HepG2 (cell line): ENCODE data around the gene EDC3. TPM values are rescaled to one million over a fixed set of nuclear protein-coding genes. Genes with fewer than 3 reads are reported as not detected.

Experiments used
- ATF2 ChIP-seq: sonication (generic); formaldehyde crosslinking; IDR thresholded peaks from 2 replicates; pipeline ENCODE4 v1.4.0; 2020; ENCODE audit warnings: missing genetic modification reagents
- CHD2 ChIP-seq: IDR thresholded peaks from 2 replicates; pipeline ENCODE4 v1.6.1; 2011; ENCODE audit warnings: low read depth, low read length, improper control_type of control experiment
- FOXK1 ChIP-seq: sonication (generic); formaldehyde crosslinking; IDR thresholded peaks from 2 replicates; pipeline ENCODE4 v1.4.0; 2020; ENCODE audit warnings: low read depth, missing genetic modification reagents, borderline replicate concordance
- NCOA5 ChIP-seq: sonication (generic); formaldehyde crosslinking; IDR thresholded peaks from 2 replicates; pipeline ENCODE4 v1.4.0; 2020; ENCODE audit warnings: missing genetic modification reagents
- NFIC ChIP-seq: IDR thresholded peaks from 2 replicates; pipeline ENCODE4 v1.6.1; 2012; ENCODE audit warnings: mild to moderate bottlenecking, low read length, inconsistent platforms
- POGZ ChIP-seq: sonication (generic); formaldehyde crosslinking; IDR thresholded peaks from 2 replicates; pipeline ENCODE4 v1.4.0; 2020; ENCODE audit warnings: mild to moderate bottlenecking, missing genetic modification reagents
- PPARG ChIP-seq: conservative IDR thresholded peaks from 2 replicates; pipeline ENCODE4 v1.6.1; 2016; ENCODE audit warnings: missing biosample characterization, missing genetic modification reagents
- SAP130 ChIP-seq: IDR thresholded peaks from 2 replicates; pipeline ENCODE4 v1.6.1; 2016; ENCODE audit warnings: low read depth
- SATB2 ChIP-seq: sonication (generic); formaldehyde crosslinking; IDR thresholded peaks from 2 replicates; pipeline ENCODE4 v1.5.0; 2020; ENCODE audit warnings: missing genetic modification reagents
- TEAD3 ChIP-seq: optimal IDR thresholded peaks from 2 replicates; pipeline ENCODE3; 2016; ENCODE audit warnings: borderline replicate concordance
- TFAP4 ChIP-seq: sonication (generic); IDR thresholded peaks from 2 replicates; pipeline ENCODE4 v1.6.1; 2016; ENCODE audit warnings: low read depth, borderline replicate concordance
- UBTF ChIP-seq: sonication (generic); formaldehyde crosslinking; IDR thresholded peaks from 2 replicates; pipeline ENCODE4 v1.4.0; 2020; ENCODE audit warnings: mild to moderate bottlenecking, missing genetic modification reagents
- ZFP36 ChIP-seq: fragments of 150-350 bp; IDR thresholded peaks from 2 replicates; pipeline ENCODE4 v1.6.1; 2018; ENCODE audit warnings: borderline replicate concordance, low read length, low read depth; ENCODE audit not compliant: partially characterized antibody
- ZFP36L1 ChIP-seq: sonication (generic); formaldehyde crosslinking; IDR thresholded peaks from 2 replicates; pipeline ENCODE4 v1.8.0; 2022; ENCODE audit warnings: mild to moderate bottlenecking, missing genetic modification reagents, moderate library complexity
- ZFP37 ChIP-seq: sonication (generic); formaldehyde crosslinking; IDR thresholded peaks from 2 replicates; pipeline ENCODE4 v1.4.0; 2020; ENCODE audit warnings: missing genetic modification reagents, borderline replicate concordance
- ZNF335 ChIP-seq: sonication (generic); formaldehyde crosslinking; IDR thresholded peaks from 2 replicates; pipeline ENCODE4 v1.4.0; 2020; ENCODE audit warnings: missing genetic modification reagents
- polyA plus RNA-seq, 8 experiments: library from polyadenylated mRNA; depleted of rRNA in 3 of 8; stranded (reverse) in 7 of 8; unstranded in 1 of 8; fragments of >200 nt; fragmentation: Illumina TruSeq in 4 of 8; extraction: Trizol in 4 of 8; gene quantifications; 2 replicates each; pipeline versions ENCODE4 v1.2.1 to v1.2.3, GENCODE V29; 2011 to 2016; ENCODE audit warnings: low read depth in 4 of 8, missing spikeins in 1 of 8, mixed read lengths in 1 of 8; ENCODE audit not compliant: insufficient read depth in 1 of 8
- total RNA-seq, 5 experiments: library from RNA; depleted of rRNA; stranded (reverse); fragments of >200 nt; fragmentation: Illumina TruSeq; extraction: Trizol; gene quantifications; 2 replicates each; pipeline ENCODE4 v1.2.3, GENCODE V29; 2016; ENCODE audit warnings: low read depth in 1 of 5
- TF ChIP-seq, protein P1 (sequence below): sonication (generic); formaldehyde crosslinking; IDR thresholded peaks from 2 replicates; pipeline ENCODE4 v1.5.0; 2020; ENCODE audit warnings: missing genetic modification reagents, mild to moderate bottlenecking, borderline replicate concordance
- TF ChIP-seq, protein P2 (sequence below): sonication (generic); formaldehyde crosslinking; IDR thresholded peaks from 2 replicates; pipeline ENCODE4 v1.9.0; 2022; ENCODE audit warnings: low read depth, missing genetic modification reagents
- TF ChIP-seq, protein P3 (sequence below): sonication (generic); formaldehyde crosslinking; conservative IDR thresholded peaks from 2 replicates; pipeline ENCODE4 v1.4.0; 2020; ENCODE audit warnings: missing genetic modification reagents
- TF ChIP-seq, protein P4 (sequence below): IDR thresholded peaks from 2 replicates; pipeline ENCODE4 v1.6.1; 2016; ENCODE audit warnings: low read depth, control low read depth

Gene EDC3
- total and polyA plus RNA-seq, 2 of the 13 experiments (the other 11 are each of a cell fraction or from before 2014, with no cell fraction given) = 17.4 to 32.0 TPM

DNA sequence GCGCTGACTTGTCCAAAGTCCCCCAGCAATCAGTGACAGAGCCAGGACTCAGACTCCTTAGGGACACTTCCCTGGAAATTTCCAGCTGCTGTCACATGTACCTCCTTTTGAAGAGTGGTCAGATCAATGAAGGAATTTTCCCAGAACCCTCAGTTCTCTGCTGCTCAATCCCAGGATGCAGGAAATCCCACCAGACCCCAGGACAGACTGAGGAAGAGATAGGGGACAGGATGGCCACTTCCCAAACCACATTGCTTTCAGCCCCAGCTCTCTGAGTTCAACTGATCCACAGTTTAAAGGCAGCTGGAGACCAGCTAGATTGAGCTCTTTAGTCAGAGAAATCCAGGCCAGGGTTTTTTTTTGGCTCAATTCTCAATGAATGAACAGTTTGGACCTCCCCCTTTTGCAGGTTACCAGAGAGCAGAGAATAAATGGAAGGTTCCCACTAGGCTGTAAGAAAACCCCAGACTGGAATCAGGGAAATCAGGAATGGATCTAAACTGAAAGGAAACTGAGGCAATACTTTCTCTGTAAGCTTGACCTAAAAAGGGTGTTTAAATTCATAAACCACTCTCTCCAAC, 28.0 kb upstream of the EDC3 start (continued):
- TF ChIP-seq ZFP37 (CRISPR knock-in tag) = no peak
- peak; percentile 43 for TF ChIP-seq TEAD3
- TF ChIP-seq NCOA5 (CRISPR knock-in tag) = no peak
- TF ChIP-seq NFIC = peak; percentile 77
- TF ChIP-seq ZNF335 (CRISPR knock-in tag) = 0 out of 2 replicates have a peak, but pooled peaks have one; percentile 18
- TF ChIP-seq ZFP36L1 = no peak
- TF ChIP-seq PPARG (CRISPR knock-in tag) = no peak
- TF ChIP-seq TFAP4 = peak; percentile 47; the same call in 1 of the 2 replicates
- peak; percentile 68 for TF ChIP-seq SAP130 (CRISPR knock-in tag)
- 0 out of 2 replicates have a peak, but pooled peaks have one; percentile 30 for TF ChIP-seq POGZ (CRISPR knock-in tag)
- TF ChIP-seq, protein P1, sequence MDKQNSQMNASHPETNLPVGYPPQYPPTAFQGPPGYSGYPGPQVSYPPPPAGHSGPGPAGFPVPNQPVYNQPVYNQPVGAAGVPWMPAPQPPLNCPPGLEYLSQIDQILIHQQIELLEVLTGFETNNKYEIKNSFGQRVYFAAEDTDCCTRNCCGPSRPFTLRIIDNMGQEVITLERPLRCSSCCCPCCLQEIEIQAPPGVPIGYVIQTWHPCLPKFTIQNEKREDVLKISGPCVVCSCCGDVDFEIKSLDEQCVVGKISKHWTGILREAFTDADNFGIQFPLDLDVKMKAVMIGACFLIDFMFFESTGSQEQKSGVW (CRISPR knock-in tag) = no peak
- no peak for TF ChIP-seq ZFP36
- TF ChIP-seq, protein P2, sequence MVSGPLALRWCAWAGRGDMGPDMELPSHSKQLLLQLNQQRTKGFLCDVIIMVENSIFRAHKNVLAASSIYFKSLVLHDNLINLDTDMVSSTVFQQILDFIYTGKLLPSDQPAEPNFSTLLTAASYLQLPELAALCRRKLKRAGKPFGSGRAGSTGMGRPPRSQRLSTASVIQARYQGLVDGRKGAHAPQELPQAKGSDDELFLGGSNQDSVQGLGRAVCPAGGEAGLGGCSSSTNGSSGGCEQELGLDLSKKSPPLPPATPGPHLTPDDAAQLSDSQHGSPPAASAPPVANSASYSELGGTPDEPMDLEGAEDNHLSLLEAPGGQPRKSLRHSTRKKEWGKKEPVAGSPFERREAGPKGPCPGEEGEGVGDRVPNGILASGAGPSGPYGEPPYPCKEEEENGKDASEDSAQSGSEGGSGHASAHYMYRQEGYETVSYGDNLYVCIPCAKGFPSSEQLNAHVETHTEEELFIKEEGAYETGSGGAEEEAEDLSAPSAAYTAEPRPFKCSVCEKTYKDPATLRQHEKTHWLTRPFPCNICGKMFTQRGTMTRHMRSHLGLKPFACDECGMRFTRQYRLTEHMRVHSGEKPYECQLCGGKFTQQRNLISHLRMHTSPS (CRISPR knock-in tag) = no peak
- TF ChIP-seq, protein P3, sequence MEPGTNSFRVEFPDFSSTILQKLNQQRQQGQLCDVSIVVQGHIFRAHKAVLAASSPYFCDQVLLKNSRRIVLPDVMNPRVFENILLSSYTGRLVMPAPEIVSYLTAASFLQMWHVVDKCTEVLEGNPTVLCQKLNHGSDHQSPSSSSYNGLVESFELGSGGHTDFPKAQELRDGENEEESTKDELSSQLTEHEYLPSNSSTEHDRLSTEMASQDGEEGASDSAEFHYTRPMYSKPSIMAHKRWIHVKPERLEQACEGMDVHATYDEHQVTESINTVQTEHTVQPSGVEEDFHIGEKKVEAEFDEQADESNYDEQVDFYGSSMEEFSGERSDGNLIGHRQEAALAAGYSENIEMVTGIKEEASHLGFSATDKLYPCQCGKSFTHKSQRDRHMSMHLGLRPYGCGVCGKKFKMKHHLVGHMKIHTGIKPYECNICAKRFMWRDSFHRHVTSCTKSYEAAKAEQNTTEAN = no peak
- TF ChIP-seq UBTF (CRISPR knock-in tag) = no peak
- no peak for TF ChIP-seq FOXK1 (CRISPR knock-in tag)
- 0 out of 2 replicates have a peak, but pooled peaks have one; percentile 2 for TF ChIP-seq ATF2 (CRISPR knock-in tag)
- no peak for TF ChIP-seq SATB2 (CRISPR knock-in tag)
- TF ChIP-seq CHD2 = no peak
- TF ChIP-seq, protein P4, sequence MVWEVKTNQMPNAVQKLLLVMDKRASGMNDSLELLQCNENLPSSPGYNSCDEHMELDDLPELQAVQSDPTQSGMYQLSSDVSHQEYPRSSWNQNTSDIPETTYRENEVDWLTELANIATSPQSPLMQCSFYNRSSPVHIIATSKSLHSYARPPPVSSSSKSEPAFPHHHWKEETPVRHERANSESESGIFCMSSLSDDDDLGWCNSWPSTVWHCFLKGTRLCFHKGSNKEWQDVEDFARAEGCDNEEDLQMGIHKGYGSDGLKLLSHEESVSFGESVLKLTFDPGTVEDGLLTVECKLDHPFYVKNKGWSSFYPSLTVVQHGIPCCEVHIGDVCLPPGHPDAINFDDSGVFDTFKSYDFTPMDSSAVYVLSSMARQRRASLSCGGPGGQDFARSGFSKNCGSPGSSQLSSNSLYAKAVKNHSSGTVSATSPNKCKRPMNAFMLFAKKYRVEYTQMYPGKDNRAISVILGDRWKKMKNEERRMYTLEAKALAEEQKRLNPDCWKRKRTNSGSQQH (CRISPR knock-in tag) = peak; percentile 94; the same call in 1 of the 2 replicates
